ENCODE data around the gene APOL5.

GRCh38 chr22:35761037-35761436 is 43.4 kb downstream of the APOL5 start:
- no peak for TF ChIP-seq GATA3 (IDR thresholded peaks at IDR 0.05; ENCODE audit: low read depth, low read length)
- TF ChIP-seq GATA2 (IDR thresholded peaks at IDR 0.05; ENCODE audit: low read depth, low read length), result no peak

Data from SH-SY5Y (cell line).